Inflammatory macrophage (primary cell): ENCODE measurements around the gene FKBP8.

Source experiments
- DNase-seq, 2 donors: peaks; one replicate each; pipeline ENCODE4 v3.0.0-alpha.2; 2020 to 2022

The FKBP8 gene

GRCh38 chr19:18501351-18501750, 42.0 kb downstream of the FKBP8 start:
- DNase-seq = no peak

GRCh38 chr19:18500799-18501198, 42.6 kb downstream of the FKBP8 start:
- no peak for DNase-seq

DNA sequence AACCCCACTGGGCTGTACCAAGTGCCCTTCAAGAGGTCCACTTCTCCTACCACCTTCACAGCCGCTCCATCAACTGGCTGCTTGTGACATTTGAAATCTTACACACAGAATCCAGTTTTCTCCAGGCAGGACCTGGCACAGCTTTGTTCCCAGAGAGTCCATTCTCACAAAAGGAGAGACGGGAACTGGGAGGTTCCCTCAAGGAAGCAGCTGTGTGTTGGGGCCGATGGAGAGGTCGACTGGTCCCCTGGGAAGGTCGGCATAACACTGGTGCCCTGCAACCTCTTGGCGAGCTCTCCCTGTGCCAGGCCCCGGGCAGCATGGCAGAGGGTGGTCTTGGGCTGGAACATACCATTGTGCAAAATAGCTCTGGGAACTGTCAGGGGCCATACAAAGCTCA, 43.0 kb downstream of the FKBP8 start:
- no peak for DNase-seq

DNA sequence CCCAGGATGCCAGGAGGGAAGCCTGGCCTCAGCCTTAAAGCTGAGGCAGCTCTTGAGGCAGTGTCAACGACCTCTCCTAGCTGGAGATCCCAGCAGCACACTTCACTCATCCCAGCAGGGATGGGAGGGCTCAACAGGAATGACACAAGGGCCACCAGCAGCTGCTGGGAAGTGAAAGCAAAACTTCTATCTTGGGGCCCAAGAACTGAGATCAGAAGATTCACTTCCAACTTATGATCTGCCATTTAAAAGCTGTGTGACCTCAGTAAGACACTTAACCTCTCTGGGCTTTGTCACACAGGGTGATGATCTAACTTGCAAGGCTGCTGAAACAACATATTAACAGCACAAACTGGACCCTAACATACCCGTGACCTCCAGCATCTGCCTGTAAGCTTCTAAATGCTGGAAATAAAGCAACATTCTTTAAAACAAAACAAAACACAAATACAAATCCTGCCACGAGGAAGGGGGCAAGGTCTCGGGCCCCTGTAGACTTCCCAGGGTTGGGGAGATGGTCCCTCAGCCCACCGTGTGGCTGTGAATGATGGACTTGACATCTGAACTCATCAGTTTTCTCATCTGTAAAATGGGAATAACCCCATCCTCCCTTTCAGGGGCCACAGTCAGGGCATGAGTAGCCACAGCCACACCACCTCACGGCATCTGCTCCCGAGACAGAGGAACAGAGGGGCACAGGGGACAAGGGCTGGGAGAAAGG, 44.2 kb downstream of the FKBP8 start:
- DNase-seq = peak in 1 of 2 donors; percentile 46

DNA sequence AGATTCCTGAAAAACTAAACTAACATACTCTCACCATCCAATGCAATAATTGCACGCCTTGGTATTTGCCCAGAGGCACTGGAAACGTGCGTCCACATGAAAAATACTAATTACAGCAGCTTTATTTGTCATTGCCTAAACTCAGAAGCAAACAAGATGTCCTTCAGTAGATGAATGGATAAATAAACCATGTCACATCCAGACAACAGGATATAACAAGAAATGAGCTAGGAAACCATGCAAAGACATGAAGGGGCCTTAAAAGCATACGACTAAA, 46.5 kb downstream of the FKBP8 start:
- no peak for DNase-seq

DNA sequence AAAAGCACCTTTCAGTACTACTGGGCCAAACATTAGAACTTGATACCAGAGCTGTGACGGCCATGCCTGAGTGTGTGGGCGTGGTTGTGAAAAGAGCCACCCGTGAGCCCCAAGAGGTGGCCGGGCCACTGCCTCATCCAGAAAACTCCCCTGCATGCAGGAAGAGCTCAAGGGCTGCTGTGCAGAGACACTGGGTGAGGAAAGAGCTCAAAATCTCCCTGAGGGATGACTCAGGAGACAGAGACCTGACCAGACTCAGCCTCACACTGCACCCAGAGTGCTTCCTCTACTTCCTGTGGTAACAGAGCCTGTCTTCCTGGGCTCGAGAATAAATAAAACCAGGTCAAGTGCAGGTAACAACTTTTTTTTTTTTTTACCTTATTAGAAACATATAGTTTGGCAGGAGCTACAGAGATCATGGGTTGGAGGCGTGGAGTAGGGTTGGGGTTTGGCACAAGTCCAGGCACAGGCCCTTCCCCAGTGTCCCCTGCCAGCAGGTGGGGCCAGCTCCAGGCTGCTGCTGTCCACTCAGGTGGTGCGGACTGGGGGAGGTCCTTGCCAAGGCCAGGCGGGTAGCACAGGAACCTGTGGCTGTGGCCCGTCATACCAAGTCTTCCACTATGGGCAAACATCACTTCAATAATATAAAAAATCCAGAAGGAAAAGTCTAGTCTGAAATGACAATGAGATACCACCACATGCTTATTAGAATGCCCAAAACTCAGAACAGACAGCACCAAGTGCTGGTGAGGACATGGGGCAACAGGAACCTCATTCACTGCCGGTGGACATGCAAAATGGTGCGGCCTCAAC, 47.0 kb downstream of the FKBP8 start:
- peak; percentile 78 to 89 for DNase-seq

- peak in 1 of 2 donors; percentile 18 for DNase-seq
Observed at GRCh38 chr19:18495204-18495911, 48.0 kb downstream of the FKBP8 start.

GRCh38 chr19:18494267-18494607, 49.1 kb downstream of the FKBP8 start:
- no peak for DNase-seq

DNA sequence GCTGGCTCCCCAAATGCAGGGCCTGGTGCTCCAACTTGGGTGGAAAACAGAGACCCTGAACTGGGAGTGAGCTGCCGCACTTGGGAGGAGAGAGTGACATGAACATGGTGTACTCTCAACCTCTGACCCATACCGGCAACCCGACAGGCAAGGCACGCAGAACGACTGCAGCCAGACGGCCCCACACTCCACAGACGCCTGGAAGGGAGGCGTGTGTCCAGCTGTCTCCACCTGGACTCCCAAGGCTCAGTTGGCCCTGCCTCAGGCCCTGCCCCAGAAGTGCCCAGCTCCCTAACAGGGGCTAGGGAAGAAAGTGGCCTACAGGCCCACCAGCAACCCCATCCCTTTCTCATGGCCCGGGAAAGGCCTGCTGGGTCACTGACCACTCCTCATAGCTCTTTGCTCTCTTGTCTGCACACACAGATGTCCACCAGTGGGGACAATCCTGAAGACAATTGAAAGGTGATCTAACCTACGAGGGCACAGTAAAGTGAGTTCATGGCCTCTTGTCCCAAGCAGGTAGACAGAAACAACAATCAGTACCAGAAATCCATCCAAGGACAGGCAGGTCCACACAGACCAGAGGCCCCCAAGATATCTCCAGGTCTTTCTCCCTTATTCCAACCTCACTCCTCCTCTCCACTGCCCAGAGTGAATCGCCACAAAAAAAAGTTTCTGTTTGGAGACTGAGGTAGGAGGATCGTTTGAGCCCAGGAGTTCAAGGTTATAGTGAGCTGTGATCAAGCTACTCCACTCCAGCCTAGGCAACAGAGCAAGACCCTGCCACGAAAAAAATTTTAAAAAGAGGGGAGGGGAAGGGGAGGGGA, 49.7 kb downstream of the FKBP8 start:
- no peak for DNase-seq

- DNase-seq = no peak
Observed at GRCh38 chr19:18491995-18492953, 51.1 kb downstream of the FKBP8 start.

DNA sequence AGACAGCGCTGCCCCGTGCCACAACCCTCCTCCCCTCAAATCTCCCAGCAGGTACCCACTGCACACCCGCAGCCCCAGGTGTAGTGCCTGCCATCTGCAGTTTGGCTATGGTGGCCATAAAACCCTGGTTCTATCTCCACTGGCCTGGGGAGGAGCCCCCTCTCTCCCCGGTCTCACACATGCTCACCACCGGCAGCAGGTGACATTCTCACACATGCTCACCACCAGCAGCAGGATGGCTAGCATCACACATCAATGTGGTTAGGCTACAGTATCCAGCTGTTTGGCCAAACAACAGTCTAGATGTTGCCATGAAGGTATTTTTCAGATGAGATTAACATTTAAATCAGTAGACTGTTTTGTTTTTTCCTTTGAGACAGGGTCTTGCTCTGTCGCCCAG, 52.6 kb downstream of the FKBP8 start:
- DNase-seq = no peak

- DNase-seq = no peak
Observed at GRCh38 chr19:18489627-18490184, 53.7 kb downstream of the FKBP8 start.

DNA sequence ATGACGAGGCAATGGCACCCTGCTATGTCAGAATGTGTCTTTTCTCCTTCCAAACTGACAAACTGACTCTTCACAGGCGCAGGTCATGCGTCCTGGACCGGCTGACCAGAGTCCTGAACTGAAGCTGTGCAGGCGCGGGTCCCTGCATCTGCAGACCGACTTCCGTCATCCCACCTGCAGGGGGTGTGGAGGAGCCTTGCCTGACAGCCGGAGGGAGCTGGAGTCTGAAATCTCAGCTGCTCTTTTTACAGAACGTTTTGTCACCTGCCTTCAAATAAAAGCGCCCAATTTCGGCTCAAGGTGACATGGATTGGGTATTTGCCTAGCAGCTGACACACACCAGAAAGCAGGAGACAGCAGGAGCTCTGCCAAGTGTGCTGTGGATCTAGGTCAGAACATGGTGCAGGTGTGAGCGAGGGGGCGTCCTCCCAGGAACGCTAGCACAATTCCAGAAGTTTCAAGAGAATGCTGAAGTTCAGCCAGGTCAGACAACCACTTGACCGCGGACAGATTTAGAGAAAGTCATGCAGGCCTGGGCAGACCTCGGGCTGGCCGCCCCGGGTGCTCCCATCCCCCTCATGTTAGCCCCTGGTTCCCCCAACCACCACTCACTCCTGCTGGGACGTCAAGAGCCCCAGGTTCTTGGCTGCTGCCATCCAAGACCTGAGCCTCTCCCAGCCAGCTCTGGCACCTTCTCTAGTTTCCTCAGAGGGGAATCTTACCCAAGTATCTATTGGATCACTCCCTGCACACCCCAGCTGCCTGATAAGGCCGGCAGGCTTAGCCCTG, 54.3 kb downstream of the FKBP8 start:
- no peak for DNase-seq

DNA sequence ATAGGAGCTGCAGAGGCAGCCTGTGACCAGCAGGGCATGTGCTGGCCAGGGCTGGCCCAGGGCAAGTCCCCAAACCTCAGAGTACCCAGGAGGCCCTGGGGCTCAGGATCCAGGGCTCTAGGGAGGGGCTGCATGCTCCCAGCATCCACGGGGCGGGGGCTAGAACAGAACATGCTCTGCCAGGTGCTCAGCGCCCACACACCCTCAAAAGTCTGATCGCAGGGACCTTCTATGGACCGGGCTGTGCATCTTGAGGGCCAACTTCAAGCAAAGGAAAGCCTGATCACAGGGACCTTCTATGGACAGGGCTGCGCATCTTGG, 55.0 kb downstream of the FKBP8 start:
- peak; percentile 42 to 45 for DNase-seq

DNA sequence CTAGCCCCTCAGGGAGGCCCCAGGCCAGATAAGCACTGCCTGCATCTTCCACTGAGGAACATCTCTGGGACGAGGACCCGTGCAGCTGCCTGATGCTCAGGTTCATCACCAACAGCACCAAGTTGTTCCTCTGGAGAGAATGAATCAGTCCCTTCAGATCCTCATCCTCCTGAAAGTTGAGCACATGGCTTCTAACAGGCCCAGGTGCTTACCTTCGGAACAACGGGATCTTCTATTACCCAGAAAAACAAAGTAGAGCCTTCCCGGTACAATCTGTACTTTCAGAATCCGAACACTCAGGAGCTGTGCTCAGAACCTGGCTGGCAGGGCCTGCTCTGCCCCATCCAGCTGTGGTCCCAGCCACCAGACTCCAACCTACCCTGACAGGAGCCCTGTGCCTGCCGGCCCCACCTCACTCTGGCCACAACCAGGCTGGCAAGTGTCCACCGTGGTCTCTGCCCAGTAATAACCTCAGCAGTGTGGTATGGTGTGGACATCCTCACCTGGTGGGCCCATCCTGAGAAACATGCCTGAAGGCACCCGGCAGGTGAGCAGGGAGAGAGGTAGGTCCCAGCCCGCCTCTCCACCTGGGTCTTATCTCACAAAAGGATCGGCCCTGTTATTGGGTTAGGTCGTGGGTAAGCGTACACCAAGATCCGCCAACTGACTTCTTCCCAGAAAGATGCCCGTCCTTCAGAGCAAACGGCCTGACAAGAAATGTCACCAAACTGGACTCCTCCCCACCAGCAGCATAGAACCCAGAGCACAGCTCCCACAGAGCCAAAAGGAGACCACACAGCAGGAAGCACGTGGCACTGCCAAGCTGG, 55.6 kb downstream of the FKBP8 start:
- DNase-seq = no peak

DNA sequence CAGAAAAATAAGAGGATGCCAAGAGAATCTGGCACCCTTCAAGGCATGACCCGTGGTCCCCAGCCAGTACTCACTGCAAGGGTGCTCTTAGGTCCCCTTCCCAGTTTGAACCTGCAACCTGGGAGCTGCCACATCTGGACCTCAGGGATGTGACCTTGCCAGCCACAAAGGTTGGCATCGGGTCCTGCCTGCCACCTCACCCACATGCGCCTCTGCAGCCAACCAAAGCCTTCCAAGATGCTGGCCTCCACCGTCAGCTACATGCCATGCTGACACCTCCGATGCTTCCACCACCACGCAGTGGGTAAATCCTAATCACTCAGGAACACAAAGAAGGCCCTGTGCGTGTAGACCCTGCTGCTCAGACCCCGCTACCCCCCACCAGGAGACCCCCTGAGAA, 56.6 kb downstream of the FKBP8 start:
- no peak for DNase-seq

DNA sequence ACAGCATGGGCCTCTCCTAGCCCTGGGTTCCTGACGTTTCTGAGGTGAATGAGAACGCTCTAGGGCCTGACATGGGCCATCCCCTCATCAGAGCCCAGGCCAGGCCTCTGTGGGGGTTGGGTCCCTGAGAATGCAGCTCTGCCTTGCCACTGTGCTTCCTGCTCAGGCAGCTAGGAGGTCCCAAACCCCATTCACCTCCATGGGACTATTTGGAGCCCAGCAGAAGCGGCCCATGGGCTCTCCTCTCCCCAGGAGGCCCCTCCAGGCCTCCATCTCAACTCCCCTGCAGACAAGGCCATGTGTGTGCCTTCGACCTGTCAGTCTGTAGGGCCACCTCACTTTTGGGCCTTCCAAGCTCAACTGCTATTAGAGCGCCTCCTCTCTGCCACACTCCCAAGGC, 58.4 kb downstream of the FKBP8 start:
- no peak for DNase-seq

DNA sequence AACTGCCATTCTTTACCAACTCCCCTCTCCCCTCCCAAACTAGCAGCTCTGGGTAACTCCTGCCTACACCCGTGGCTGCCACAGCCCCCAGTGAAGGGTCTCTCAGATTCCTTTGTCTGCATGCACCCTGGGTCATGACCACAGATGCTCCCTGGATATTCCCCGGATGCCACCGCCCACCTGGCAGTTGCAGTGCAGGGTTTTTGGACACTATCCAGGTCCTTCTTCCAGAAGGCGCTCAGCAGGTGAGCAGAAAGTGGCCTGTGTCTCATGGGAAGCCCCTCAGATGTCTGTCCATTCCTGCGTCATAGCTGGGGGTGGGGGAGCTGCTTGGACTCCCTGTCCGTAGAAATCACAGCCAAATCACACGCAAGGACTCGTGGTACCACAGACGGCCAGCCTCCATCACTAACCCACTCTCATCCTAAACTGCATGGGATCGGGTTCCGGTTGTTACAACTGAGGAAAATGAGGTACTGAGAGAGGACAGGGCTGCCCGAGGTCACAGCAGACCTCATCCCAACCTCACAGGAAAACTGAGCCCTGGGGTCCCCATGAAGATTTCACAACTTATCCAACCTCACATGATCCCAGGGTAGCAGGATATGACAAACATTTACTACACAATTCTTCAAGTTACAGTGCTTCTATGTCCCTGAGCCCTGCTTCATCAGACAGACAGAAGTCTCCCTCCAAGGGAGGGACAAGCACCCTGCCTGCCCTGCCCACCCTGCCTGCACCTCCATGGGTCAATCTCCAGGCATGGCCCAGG, 60.1 kb downstream of the FKBP8 start:
- peak in 1 of 2 donors; percentile 36 for DNase-seq
